ENCODE data around the gene OGA.

OGA gene

DNA sequence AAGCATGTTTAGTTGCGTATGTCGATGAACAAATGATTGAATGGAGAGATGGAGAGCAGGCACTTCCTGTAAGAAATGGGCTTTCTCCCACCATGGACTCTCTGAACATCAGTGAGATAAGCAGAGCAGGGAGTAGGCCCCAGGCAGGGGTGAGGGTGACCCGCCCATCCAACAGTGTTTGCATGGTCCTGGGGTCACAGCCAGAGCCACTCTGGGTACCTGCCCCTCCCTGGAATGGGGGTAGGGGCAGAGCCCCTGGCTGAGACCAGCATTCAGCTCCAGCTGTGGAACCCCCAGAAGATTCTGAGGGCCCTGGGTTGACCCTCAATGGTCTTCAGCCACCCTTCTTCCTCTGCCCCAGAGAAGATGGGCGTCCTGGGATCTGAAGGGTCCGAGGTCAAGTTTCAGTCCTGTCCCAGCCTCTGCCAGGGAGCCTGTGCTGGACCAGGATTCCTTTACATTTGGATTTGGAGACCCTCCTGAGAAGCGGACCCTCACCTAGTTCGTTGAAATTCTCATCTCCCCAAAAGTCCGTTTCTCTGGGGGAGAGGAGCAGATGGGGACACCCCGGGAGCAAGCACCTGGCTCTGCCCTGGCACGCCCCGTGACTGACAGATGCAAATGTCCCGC, 40.0 kb downstream of the OGA start:
- DNase-seq (ENCODE audit: insufficient read length) (no peak), FAIRE-seq (no peak)
- no peak for TF ChIP-seq POLR2AphosphoS5 (IDR thresholded peaks at IDR 0.05; ENCODE audit: low read depth, low read length)
- no peak for TF ChIP-seq POLR2A (IDR thresholded peaks at IDR 0.05; ENCODE audit: low read depth, low read length)
- no peak for TF ChIP-seq TAF1 (IDR thresholded peaks at IDR 0.05; ENCODE audit: borderline replicate concordance, low read depth, low read length)

DNA sequence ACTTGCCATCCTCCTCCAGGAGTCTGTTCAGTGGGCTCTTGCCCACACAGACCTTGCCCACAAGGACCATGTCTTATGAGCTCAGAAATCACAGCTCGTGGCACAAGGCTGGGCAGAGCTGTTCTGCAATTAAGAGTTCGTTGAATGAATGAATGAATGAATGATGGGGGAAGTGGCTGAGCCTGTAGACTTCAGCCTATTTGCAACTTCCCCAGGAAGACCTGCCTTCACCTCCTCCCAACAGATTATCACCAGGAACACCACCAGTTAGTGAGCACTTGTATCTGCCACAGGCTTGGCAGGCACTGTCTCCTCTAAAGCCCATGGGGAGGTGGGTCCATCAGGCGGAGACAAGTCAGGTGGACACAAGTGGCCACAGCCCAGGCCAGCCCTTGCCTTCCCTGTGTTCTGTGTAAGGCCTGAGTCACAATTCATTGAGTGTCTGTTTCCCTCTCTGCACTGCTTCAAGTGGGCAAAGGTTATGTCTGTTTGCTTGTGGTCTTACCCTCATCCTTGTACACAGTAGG, 40.6 kb downstream of the OGA start:
- FAIRE-seq, result no peak
- DNase-seq (ENCODE audit: insufficient read length), result no peak
- TF ChIP-seq TAF1 (IDR thresholded peaks at IDR 0.05; ENCODE audit: borderline replicate concordance, low read depth, low read length), result no peak
- no peak for TF ChIP-seq POLR2A (IDR thresholded peaks at IDR 0.05; ENCODE audit: low read depth, low read length)
- TF ChIP-seq POLR2AphosphoS5 (IDR thresholded peaks at IDR 0.05; ENCODE audit: low read depth, low read length), result no peak

DNA sequence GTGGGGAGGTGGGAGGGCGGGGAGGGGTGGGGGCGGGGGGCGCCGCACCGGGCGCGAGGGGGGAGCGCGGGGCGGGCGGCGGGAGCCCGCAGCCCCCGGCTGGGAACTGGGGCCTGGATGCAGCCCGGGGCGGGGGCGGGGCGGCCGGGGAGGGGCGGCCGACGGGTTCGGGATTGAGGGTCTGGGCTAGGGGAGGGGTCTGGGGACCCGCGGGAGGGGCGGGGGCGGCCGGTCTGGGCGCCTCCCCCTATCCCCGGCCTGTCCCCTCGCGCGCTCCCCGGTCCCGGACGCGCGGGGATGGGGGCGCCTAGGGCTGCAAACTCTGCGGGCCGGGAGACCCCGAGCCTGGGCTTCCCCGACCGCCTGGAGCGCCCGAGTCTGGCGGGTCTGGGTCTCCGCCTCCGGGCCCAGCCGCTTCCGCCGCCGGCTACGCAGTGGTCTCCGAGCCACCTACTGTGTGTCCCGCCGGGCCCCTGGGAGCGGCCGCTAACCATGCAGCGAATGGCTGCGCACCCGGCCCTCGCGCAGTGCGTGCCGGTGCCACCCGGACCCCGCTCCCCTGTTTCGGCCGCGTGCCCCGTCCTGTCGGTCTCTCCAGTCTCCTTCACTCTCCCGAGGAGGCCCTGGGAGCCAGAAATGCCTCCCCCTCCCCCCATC, 42.0 kb downstream of the OGA start:
- no peak for TF ChIP-seq POLR2A (IDR thresholded peaks at IDR 0.05; ENCODE audit: low read depth, low read length)
- no peak for TF ChIP-seq TAF1 (IDR thresholded peaks at IDR 0.05; ENCODE audit: borderline replicate concordance, low read depth, low read length)
- TF ChIP-seq POLR2AphosphoS5 (IDR thresholded peaks at IDR 0.05; ENCODE audit: low read depth, low read length), result no peak
- DNase-seq (ENCODE audit: insufficient read length) (no peak), FAIRE-seq (no peak)

DNA sequence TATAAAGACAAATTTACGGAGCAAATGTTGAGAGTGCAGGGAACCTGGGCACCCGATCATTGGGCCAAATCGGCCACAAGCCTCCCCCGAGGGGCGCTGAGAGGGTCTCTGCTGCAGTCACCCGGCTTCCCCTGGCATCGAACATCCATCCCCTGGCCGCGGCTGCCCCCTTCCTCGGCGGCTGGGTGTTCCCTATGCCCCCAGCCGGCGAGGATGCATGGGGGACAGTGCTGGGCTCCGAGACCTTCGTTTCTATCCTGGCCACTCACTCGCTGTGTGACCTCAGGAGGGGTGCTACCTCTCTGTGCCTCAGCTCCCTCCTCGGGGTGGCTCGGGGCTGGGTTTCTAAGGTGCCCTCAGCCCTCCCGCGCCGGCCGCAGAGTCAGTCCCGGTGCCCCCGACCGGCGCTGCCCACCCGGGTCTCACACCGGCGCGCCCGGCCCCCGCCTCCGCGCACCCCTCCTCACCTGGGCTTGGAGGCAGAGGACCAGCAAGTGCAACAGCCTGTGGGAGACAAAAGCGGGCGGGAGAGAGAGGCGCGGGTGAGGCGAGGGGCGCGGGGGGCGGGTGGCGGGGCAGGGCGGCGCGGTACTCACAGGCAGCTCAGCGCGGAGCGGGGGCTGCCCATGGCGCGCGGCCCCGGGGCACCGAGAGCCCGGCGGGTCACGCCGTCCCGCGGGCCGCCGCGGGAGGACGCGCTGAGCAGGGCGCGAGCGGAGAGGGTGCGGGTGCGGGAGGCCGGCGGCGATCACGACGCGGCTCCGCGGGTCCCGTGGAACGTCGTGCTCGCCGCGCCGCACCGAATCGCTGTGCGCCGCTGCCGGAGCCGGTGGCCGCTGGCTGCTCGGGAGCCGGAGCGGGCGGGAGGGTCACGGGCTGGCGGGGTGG, 42.7 kb downstream of the OGA start, which contains the start of gene FGF8:
TSS of gene FGF8 (minus strand) at position 842 of the 888 bp plus-strand sequence. CDS start at position 628, 214 bp downstream.
- DNase-seq (ENCODE audit: insufficient read length) (no peak), FAIRE-seq (no peak)

DNA sequence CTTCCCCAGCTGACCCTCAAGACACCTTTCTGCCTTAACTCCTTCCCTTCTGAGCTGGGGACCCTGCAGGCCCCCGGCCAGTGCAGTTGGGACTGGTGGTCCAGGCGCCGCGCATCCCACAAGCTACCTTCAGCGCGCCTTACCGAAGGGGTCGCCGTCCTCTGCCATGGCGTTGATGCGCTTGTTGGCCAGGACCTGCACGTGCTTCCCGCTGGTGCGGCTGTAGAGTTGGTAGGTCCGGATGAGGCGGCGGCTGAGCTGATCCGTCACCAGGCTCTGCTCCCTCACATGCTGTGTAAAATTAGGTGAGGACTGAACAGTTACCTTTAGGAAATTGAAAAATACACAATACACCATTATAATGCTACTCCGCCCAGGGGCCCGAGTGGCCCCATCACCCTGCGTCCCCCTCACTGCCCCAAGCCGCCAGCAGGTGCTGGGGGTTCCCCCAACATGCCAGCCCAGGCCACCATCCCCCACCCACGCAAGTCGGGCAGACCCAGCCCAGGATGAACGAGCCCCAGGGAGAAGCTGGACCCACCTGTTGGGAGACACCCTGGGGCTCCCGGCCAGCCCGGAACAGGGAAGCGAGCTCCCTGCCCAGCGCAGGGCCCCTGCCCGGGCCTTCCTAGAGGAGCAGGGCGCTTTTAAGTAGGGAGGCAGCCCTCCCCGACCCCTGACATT, 43.5 kb downstream of the OGA start:
- FAIRE-seq (no peak), DNase-seq (ENCODE audit: insufficient read length) (no peak)
- TF ChIP-seq POLR2A (IDR thresholded peaks at IDR 0.05; ENCODE audit: low read depth, low read length) (no peak), TAF1 (IDR thresholded peaks at IDR 0.05; ENCODE audit: borderline replicate concordance, low read depth, low read length) (no peak), POLR2AphosphoS5 (IDR thresholded peaks at IDR 0.05; ENCODE audit: low read depth, low read length) (no peak)

More for the DNA sequence above, 42.7 kb downstream of the OGA start, which contains the start of gene FGF8:
- TF ChIP-seq POLR2A (IDR thresholded peaks at IDR 0.05; ENCODE audit: low read depth, low read length) (no peak), POLR2AphosphoS5 (IDR thresholded peaks at IDR 0.05; ENCODE audit: low read depth, low read length) (no peak), TAF1 (IDR thresholded peaks at IDR 0.05; ENCODE audit: borderline replicate concordance, low read depth, low read length) (no peak)

DNA sequence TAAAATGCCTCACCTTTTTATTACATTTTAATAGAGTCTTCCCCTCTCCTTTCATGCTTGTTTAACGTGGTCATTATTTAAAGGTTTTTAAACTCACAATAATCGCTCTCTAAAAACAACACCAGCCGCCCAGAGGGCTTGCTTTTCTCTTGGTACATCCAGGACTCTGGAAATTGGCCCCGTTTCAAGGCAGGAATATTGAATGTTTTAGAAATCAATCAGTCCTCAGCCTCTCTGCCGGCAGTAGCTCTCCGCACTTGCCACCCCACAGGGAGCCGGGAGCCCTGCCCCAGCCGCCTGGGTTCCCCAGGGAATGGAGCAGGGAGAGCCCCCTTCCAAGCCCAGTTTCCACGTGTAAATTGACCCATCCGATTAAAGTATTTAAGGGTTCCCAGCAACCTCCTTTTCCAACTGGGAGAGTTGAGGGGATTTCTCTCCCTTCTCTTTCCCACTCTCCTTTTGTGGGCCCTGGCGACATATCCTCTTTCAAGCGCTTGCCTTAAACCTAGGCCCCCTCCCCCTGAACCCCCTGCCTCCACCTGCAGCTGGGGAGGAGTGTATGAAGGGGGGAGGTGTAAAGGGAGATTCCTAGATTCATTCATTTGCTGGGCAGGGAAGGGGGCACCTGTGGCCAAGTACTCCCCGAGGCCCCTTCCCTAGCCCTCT, 44.2 kb downstream of the OGA start:
- TF ChIP-seq TAF1 (IDR thresholded peaks at IDR 0.05; ENCODE audit: borderline replicate concordance, low read depth, low read length) (no peak), POLR2A (IDR thresholded peaks at IDR 0.05; ENCODE audit: low read depth, low read length) (no peak), POLR2AphosphoS5 (IDR thresholded peaks at IDR 0.05; ENCODE audit: low read depth, low read length) (no peak)
- FAIRE-seq, result no peak
- DNase-seq (ENCODE audit: insufficient read length), result no peak

DNA sequence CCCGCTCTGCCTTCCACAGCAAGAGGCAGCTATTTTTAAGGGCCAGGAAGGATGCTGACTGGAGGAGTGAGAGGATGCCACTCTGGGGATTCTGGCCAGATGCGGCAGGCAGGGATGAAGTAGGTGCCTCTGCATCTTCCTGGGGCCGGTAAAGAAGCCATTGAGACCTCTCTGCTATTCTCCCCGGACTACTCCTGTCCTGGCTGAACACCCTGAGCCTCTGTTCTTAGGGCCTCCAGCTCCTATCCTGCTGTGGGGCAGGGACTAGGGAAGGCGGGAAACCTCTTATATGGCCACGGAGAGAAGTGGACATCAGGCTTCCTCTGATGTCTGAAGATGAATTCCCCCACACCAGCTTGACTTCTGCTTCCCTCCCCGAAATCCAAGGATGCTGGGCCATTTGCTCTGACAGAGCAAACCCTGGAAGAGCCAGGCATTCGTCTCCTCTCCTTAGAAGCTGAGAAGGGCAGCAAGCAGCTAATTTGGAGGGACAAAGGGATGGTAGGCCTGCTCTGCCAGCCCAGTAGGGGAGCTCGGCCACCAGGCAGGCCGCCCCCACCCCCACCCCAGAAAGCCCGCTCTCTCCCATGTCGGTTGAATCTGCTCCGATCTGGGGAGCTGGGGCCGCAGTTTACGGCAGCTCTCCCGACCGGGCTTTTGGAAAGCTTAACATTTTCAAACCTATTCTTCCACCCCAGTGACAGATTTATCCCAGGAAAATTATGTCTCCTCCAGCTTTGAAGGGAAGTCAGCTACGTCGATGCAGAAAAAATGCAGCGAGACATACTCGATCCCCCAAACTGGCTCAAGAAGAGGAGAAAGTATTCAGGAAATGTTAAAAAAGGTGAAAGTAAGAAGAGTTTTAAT, 45.1 kb downstream of the OGA start:
- no peak for TF ChIP-seq POLR2AphosphoS5 (IDR thresholded peaks at IDR 0.05; ENCODE audit: low read depth, low read length)
- TF ChIP-seq POLR2A (IDR thresholded peaks at IDR 0.05; ENCODE audit: low read depth, low read length), result no peak
- no peak for TF ChIP-seq TAF1 (IDR thresholded peaks at IDR 0.05; ENCODE audit: borderline replicate concordance, low read depth, low read length)
- FAIRE-seq, result no peak
- no peak for DNase-seq (ENCODE audit: insufficient read length)

DNA sequence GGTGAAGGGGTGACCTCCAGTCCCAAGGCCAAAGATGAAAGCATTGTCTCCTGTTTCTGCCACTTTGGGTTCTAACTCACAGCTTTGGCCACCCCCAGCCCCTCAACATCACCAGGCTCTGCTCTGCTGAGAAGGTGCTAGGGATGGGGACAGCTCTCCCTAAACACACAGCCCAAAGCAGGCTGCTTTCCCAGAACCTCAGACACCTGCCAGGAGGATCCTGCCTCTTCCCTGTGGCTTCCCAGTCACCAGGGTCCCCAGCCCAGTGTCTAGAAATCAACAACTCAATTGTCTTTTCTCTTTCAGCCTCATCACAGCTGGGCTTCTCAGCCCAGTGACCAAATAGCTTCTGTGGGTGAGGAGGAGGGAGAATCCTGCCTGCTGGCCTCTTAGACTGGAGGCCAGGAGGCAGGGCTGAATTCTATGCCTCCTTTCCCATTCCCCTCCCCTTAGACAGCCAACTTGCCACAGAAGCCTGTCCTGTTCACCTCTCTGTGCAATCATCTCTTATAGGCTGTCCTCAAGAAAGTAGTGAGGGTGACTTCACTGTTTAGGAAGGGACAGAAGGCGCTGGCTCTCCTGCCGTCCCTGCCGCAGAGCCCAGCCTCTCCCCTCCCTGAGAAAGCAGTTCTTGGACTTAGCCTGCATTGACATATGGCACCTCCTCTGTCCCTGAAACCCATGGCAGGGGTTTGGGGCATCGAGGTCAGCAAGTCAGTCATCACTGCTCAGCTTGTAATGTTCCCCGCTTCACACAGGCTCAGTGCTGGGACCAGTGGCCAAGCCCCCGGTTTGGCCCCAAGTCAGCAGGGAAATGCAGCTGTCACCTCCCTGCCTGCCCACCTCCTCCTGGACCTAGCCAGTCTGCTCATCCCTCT, 46.0 kb downstream of the OGA start:
- FAIRE-seq (no peak), DNase-seq (ENCODE audit: insufficient read length) (no peak)
- no peak for TF ChIP-seq POLR2AphosphoS5 (IDR thresholded peaks at IDR 0.05; ENCODE audit: low read depth, low read length)
- TF ChIP-seq POLR2A (IDR thresholded peaks at IDR 0.05; ENCODE audit: low read depth, low read length), result no peak
- no peak for TF ChIP-seq TAF1 (IDR thresholded peaks at IDR 0.05; ENCODE audit: borderline replicate concordance, low read depth, low read length)

DNA sequence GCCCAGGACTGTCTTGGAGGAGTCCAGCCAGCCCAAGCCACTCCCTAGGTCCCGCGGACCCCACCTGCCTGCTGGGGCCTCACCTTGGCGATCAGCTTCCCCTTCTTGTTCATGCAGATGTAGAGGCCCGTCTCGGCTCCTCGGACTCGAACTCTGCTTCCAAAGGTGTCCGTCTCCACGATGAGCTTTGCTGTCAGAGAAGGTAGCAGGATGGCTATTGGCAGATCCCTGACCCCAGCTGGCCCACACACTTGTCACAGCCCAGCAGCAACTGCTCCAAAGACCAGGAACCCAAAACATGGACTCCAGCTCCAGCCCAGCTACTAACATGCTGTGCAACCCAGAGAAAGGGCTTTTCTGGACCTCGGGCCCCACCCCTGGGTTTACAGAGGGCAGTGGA, 46.9 kb downstream of the OGA start:
- FAIRE-seq (no peak), DNase-seq (ENCODE audit: insufficient read length) (no peak)
- TF ChIP-seq POLR2AphosphoS5 (IDR thresholded peaks at IDR 0.05; ENCODE audit: low read depth, low read length) (no peak), POLR2A (IDR thresholded peaks at IDR 0.05; ENCODE audit: low read depth, low read length) (no peak), TAF1 (IDR thresholded peaks at IDR 0.05; ENCODE audit: borderline replicate concordance, low read depth, low read length) (no peak)

Data from GM12892 (cell line).